HEK293 (cell line): Measurements from ENCODE around the gene SLC7A4.

Experiments used
- CTCF ChIA-PET: fragments of 350-600 bp; formaldehyde crosslinking; extraction: SDS; loops from one replicate; lab custom pipeline; 2021; ENCODE audit warnings: antibody characterized with exemption; lab: Yijun Ruan, JAX
- POLR2A ChIA-PET: fragments of 300-600 bp; formaldehyde crosslinking; extraction: SDS; loops from one replicate; lab custom pipeline; 2020; ENCODE audit warnings: antibody characterized with exemption, inconsistent platforms; lab: Yijun Ruan, JAX
- H3K27ac ChIP-seq: fragments of 200-500 bp; sonication (Bioruptor generic); 2 replicates; pipeline ENCODE4 v1.5.1; 2014; ENCODE audit warnings: low read depth, low read length, control low read depth, inconsistent platforms; ENCODE audit errors: extremely low read depth
- H3K36me3 ChIP-seq, 2 experiments: fragments of 200-500 bp in 1 of 2; sonication (Bioruptor generic) in 1 of 2; 1 replicate in 1 of 2; 2 replicates in 1 of 2; pipeline ENCODE4 v1.5.1; 2014 to 2017; ENCODE audit warnings: inconsistent platforms in 2 of 2, low read length in 2 of 2; ENCODE audit not compliant: control insufficient read depth in 2 of 2, insufficient read depth in 1 of 2
- H3K4me1 ChIP-seq: fragments of 200-500 bp; sonication (Bioruptor generic); 2 replicates; pipeline ENCODE4 v1.5.1; 2014; ENCODE audit warnings: mild to moderate bottlenecking, low read length, inconsistent platforms; ENCODE audit not compliant: control insufficient read depth, insufficient read depth
- H3K4me3 ChIP-seq: 2 replicates; pipeline ENCODE4 v1.5.1; 2011; ENCODE audit warnings: low read depth, mild to moderate bottlenecking, control low read depth, low read length, moderate library complexity
- H3K9me3 ChIP-seq: fragments of 200-500 bp; sonication (Bioruptor generic); 2 replicates; pipeline ENCODE4 v1.5.1; 2014; ENCODE audit warnings: low read depth, low read length, inconsistent platforms; ENCODE audit not compliant: control insufficient read depth, insufficient read depth
- BCL11B ChIP-seq: fragments of 450-650 bp; formaldehyde crosslinking; IDR thresholded peaks from 2 replicates; pipeline ENCODE4 v1.5.1; 2016; ENCODE audit warnings: low read depth, missing biosample characterization, missing genetic modification characterization
- EGR2 ChIP-seq: fragments of 450-650 bp; formaldehyde crosslinking; IDR thresholded peaks from 2 replicates; pipeline ENCODE4 v1.5.1; 2016; ENCODE audit warnings: low read depth, missing biosample characterization, missing genetic modification characterization
- FEZF1 ChIP-seq: fragments of 450-650 bp; formaldehyde crosslinking; IDR thresholded peaks from 2 replicates; pipeline ENCODE4 v1.5.1; 2016; ENCODE audit warnings: missing biosample characterization, missing genetic modification characterization
- GLI2 ChIP-seq: fragments of 450-650 bp; formaldehyde crosslinking; IDR thresholded peaks from 2 replicates; pipeline ENCODE4; 2017; ENCODE audit warnings: missing biosample characterization, missing genetic modification characterization, low read depth, borderline replicate concordance
- GLI4 ChIP-seq: fragments of 450-650 bp; formaldehyde crosslinking; IDR thresholded peaks from 2 replicates; pipeline ENCODE4 v1.5.1; 2016; ENCODE audit warnings: missing biosample characterization, missing genetic modification characterization
- GLIS2 ChIP-seq: fragments of 450-650 bp; formaldehyde crosslinking; IDR thresholded peaks from 2 replicates; pipeline ENCODE4 v1.5.1; 2016; ENCODE audit warnings: missing biosample characterization, missing genetic modification characterization
- KLF17 ChIP-seq: fragments of 450-650 bp; formaldehyde crosslinking; IDR thresholded peaks from 2 replicates; pipeline ENCODE4 v1.5.1; 2016; ENCODE audit warnings: missing biosample characterization, missing genetic modification characterization
- OVOL3 ChIP-seq: fragments of 450-650 bp; formaldehyde crosslinking; IDR thresholded peaks from 2 replicates; pipeline ENCODE4 v1.5.1; 2016; ENCODE audit warnings: missing biosample characterization, missing genetic modification characterization
- PRDM10 ChIP-seq: fragments of 450-650 bp; formaldehyde crosslinking; IDR thresholded peaks from 2 replicates; pipeline ENCODE4 v1.5.1; 2016; ENCODE audit warnings: missing biosample characterization, missing genetic modification characterization
- SP3 ChIP-seq: fragments of 450-650 bp; formaldehyde crosslinking; IDR thresholded peaks from 2 replicates; pipeline ENCODE4 v1.5.1; 2016; ENCODE audit warnings: missing biosample characterization, missing genetic modification characterization
- YY2 ChIP-seq: fragments of 450-650 bp; formaldehyde crosslinking; IDR thresholded peaks from 2 replicates; pipeline ENCODE4 v1.5.1; 2016; ENCODE audit warnings: missing biosample characterization, missing genetic modification characterization
- ZBTB11 ChIP-seq: fragments of 450-650 bp; formaldehyde crosslinking; conservative IDR thresholded peaks from 2 replicates; pipeline ENCODE4 v1.5.1; 2016; ENCODE audit warnings: low read depth, missing biosample characterization, missing genetic modification characterization
- ZBTB48 ChIP-seq: fragments of 450-650 bp; formaldehyde crosslinking; IDR thresholded peaks from 2 replicates; pipeline ENCODE4 v1.5.1; 2016; ENCODE audit warnings: missing biosample characterization, missing genetic modification characterization
- ZBTB8A ChIP-seq: fragments of 450-650 bp; formaldehyde crosslinking; IDR thresholded peaks from 2 replicates; pipeline ENCODE4 v1.5.1; 2016; ENCODE audit warnings: missing biosample characterization, missing genetic modification characterization
- ZNF488 ChIP-seq: fragments of 450-650 bp; formaldehyde crosslinking; IDR thresholded peaks from 2 replicates; pipeline ENCODE4 v1.5.1; 2016; ENCODE audit warnings: missing biosample characterization, missing genetic modification characterization
- ZNF510 ChIP-seq: fragments of 450-650 bp; formaldehyde crosslinking; IDR thresholded peaks from 2 replicates; pipeline ENCODE4 v1.5.1; 2018; ENCODE audit warnings: mild to moderate bottlenecking, missing genetic modification characterization, missing biosample characterization; ENCODE audit not compliant: insufficient replicate concordance
- ZNF580 ChIP-seq: fragments of 450-650 bp; formaldehyde crosslinking; IDR thresholded peaks from 2 replicates; pipeline ENCODE4 v1.5.1; 2016; ENCODE audit warnings: missing biosample characterization, missing genetic modification characterization
- ZNF600 ChIP-seq: fragments of 450-650 bp; formaldehyde crosslinking; IDR thresholded peaks from 2 replicates; pipeline ENCODE4 v1.5.1; 2016; ENCODE audit warnings: missing biosample characterization, missing genetic modification characterization
- ZNF610 ChIP-seq: fragments of 450-650 bp; formaldehyde crosslinking; IDR thresholded peaks from 2 replicates; pipeline ENCODE4 v1.5.1; 2016; ENCODE audit warnings: missing biosample characterization, missing genetic modification characterization, borderline replicate concordance
- ZNF639 ChIP-seq: fragments of 450-650 bp; formaldehyde crosslinking; IDR thresholded peaks from 2 replicates; pipeline ENCODE4 v1.5.1; 2016; ENCODE audit warnings: missing biosample characterization, missing genetic modification characterization
- ZNF704 ChIP-seq: fragments of 450-650 bp; formaldehyde crosslinking; IDR thresholded peaks from 2 replicates; pipeline ENCODE4 v1.5.1; 2016; ENCODE audit warnings: missing biosample characterization, missing genetic modification characterization
- ZNF707 ChIP-seq: fragments of 450-650 bp; formaldehyde crosslinking; IDR thresholded peaks from 2 replicates; pipeline ENCODE4 v1.5.1; 2016; ENCODE audit warnings: missing biosample characterization, missing genetic modification characterization
- ZNF76 ChIP-seq: fragments of 450-650 bp; formaldehyde crosslinking; IDR thresholded peaks from 2 replicates; pipeline ENCODE4; 2016; ENCODE audit warnings: low read depth, missing biosample characterization, missing genetic modification characterization, borderline replicate concordance

SLC7A4 gene

GRCh38 chr22:20981787-20982562, 50.4 kb downstream of the SLC7A4 start, which contains the start of gene LZTR1:
Gene LZTR1 (plus strand): TSS chr22:20982297. CDS start chr22:20982372, 75 bp downstream.
- H3K9me3 ChIP-seq = no peaks in the 10 kb centered on the region
- ChIA-PET POLR2A (interaction anchor here (0.6 to 3.7 kb wide), 41 partner anchors 9 to 204 kb away, joined by 3 to 80 read pairs (median 4); partner anchors contain the start of genes AIFM3, CRKL, P2RX6 and THAP7), CTCF (interaction anchor here (0.6 to 3.2 kb wide), 15 partner anchors 9 to 208 kb away, joined by 3 to 14 read pairs (median 4); partner anchors contain the start of gene AIFM3)
- H3K27ac ChIP-seq = peak within 1 kb of the TSS; percentile 62
- no peaks in the 10 kb centered on the region for H3K4me1 ChIP-seq
- H3K36me3 ChIP-seq = peaks cover 4 to 33% of the 10 kb centered on the region in 2 experiments; a peak in 2 of 3 replicates
- H3K4me3 ChIP-seq = peak within 1 kb of the TSS; percentile 78
- TF ChIP-seq EGR2 (peak; percentile 60), ZNF600 (peak; percentile 87), OVOL3 (tag by site-specific recombination) (peak; percentile 29; the same call in 1 of the 2 replicates), ZNF610 (tag by site-specific recombination) (peak; percentile 89), FEZF1 (tag by site-specific recombination) (peak; percentile 36; the same call in 1 of the 2 replicates), ZNF704 (tag by site-specific recombination) (peak; percentile 67; the same call in 1 of the 2 replicates), ZBTB8A (peak; percentile 65), YY2 (tag by site-specific recombination) (peak; percentile 70), GLIS2 (tag by site-specific recombination) (peak; percentile 96), PRDM10 (tag by site-specific recombination) (peak; percentile 60), ZNF76 (peak; percentile 99), GLI4 (tag by site-specific recombination) (0 out of 2 replicates have a peak, but pooled peaks have one; percentile 35), ZBTB48 (tag by site-specific recombination) (peak; percentile 88), KLF17 (tag by site-specific recombination) (peak; percentile 90), ZNF639 (tag by site-specific recombination) (peak; percentile 89), ZNF580 (peak; percentile 69; the same call in 1 of the 2 replicates), ZNF510 (tag by site-specific recombination) (no peak), ZNF707 (tag by site-specific recombination) (no peak), ZBTB11 (tag by site-specific recombination) (peak; percentile 77), SP3 (tag by site-specific recombination) (peak; percentile 38; the same call in 1 of the 2 replicates), ZNF488 (tag by site-specific recombination) (no peak), BCL11B (tag by site-specific recombination) (peak; percentile 53), GLI2 (tag by site-specific recombination) (no peak)
